H1 (cell line): ENCODE data around the gene GUCY1A2. TPM values are rescaled to one million over a fixed set of nuclear protein-coding genes. Genes with fewer than 3 reads are reported as not detected.
"Not testable (repeated sequence)": the region's sequence is repeated elsewhere in the genome, so short reads cannot be mapped to it uniquely, and the experiment has no call there.

Experiments used
- CTCF ChIA-PET: fragments of 300-600 bp; sonication (Branson Sonifier 250); formaldehyde crosslinking; loops from one replicate; lab custom pipeline; 2021; ENCODE audit not compliant: partially characterized antibody; lab: Charles Lee
- POLR2A ChIA-PET: fragments of 300-600 bp; sonication (Branson Sonifier 250); formaldehyde crosslinking; loops from one replicate; lab custom pipeline; 2021; ENCODE audit warnings: inconsistent platforms; ENCODE audit not compliant: partially characterized antibody; lab: Charles Lee
- DNase-seq, 2 experiments: peaks; one replicate each; pipeline versions ENCODE4 v3.0.0 to v3.0.0-alpha.2; 2010 to 2022; ENCODE audit warnings: low spot score in 2 of 2, low read depth in 1 of 2, mixed read lengths in 1 of 2
- FAIRE-seq: peaks from 2 replicates; lab custom pipeline; 2011; peaks lifted over from hg19 to GRCh38; lab: Jason Lieb, UNC
- H2AFZ ChIP-seq: 2 replicates; pipeline ENCODE4 v1.8.1; 2012; ENCODE audit warnings: low read length, inconsistent platforms
- H2AK5ac ChIP-seq: 2 replicates; pipeline ENCODE4 v1.6.1; 2013; ENCODE audit warnings: low read depth, low read length
- H2BK120ac ChIP-seq: replicated peaks from 2 replicates; pipeline ENCODE3; 2013; ENCODE audit warnings: low read depth, low read length, inconsistent platforms
- H2BK12ac ChIP-seq: 2 replicates; pipeline ENCODE4 v1.6.1; 2013; ENCODE audit warnings: low read depth, low read length
- H2BK15ac ChIP-seq: 2 replicates; pipeline ENCODE4 v1.6.1; 2013; ENCODE audit warnings: low read length
- H2BK20ac ChIP-seq: 2 replicates; pipeline ENCODE4 v1.6.1; 2013; ENCODE audit warnings: low read length
- H2BK5ac ChIP-seq: 2 replicates; pipeline ENCODE4 v1.6.1; 2013; ENCODE audit warnings: low read depth, low read length
- H3K14ac ChIP-seq: 2 replicates; pipeline ENCODE4 v1.6.1; 2013; ENCODE audit warnings: inconsistent platforms; ENCODE audit not compliant: insufficient read length
- H3K18ac ChIP-seq: 2 replicates; pipeline ENCODE4 v1.6.1; 2013; ENCODE audit warnings: low read length; ENCODE audit errors: extremely low read depth
- H3K23ac ChIP-seq: 2 replicates; pipeline ENCODE4 v1.6.1; 2013; ENCODE audit warnings: inconsistent platforms; ENCODE audit not compliant: insufficient read length
- H3K23me2 ChIP-seq: 2 replicates; pipeline ENCODE4 v1.6.1; 2013; ENCODE audit warnings: low read depth, low read length
- H3K27ac ChIP-seq: 2 replicates; pipeline ENCODE4 v1.6.1; 2011; ENCODE audit warnings: low read depth, low read length, inconsistent platforms
- H3K27me3 ChIP-seq, 4 experiments: replicated peaks in 1 of 4; 1 replicate in 1 of 4; 2 replicates in 3 of 4; pipeline versions ENCODE4 v1.6.1 to v1.8.1; 2011 to 2013; ENCODE audit warnings: low read length in 3 of 4, mild to moderate bottlenecking in 3 of 4, inconsistent platforms in 2 of 4, mixed read lengths in 2 of 4, moderate library complexity in 1 of 4; ENCODE audit not compliant: control insufficient read depth in 3 of 4, insufficient read depth in 3 of 4; ENCODE audit errors: extremely low read depth in 1 of 4
- H3K36me3 ChIP-seq, 4 experiments: 2 replicates each; pipeline versions ENCODE4 v1.6.1 to v1.8.1; 2011 to 2013; ENCODE audit warnings: mild to moderate bottlenecking in 4 of 4, low read length in 3 of 4, moderate library complexity in 2 of 4, control low read depth in 1 of 4, inconsistent platforms in 1 of 4; ENCODE audit not compliant: insufficient read depth in 4 of 4, control insufficient read depth in 2 of 4
- H3K4ac ChIP-seq: replicated peaks from 2 replicates; pipeline ENCODE3; 2013; ENCODE audit warnings: low read length, low read depth, mixed read lengths, inconsistent platforms; ENCODE audit not compliant: insufficient read length
- H3K4me1 ChIP-seq, 4 experiments: replicated peaks in 1 of 4; 1 replicate in 1 of 4; 2 replicates in 3 of 4; pipeline versions ENCODE4 v1.6.1 to v1.8.1; 2011 to 2013; ENCODE audit warnings: low read length in 3 of 4, inconsistent platforms in 2 of 4, mixed read lengths in 1 of 4; ENCODE audit not compliant: insufficient read depth in 4 of 4, control insufficient read depth in 3 of 4
- H3K4me2 ChIP-seq, 2 experiments: 2 replicates each; pipeline versions ENCODE4 v1.6.1 to v1.8.1; 2011 to 2013; ENCODE audit warnings: low read depth in 2 of 2, low read length in 2 of 2, control low read depth in 1 of 2, inconsistent platforms in 1 of 2, mild to moderate bottlenecking in 1 of 2; ENCODE audit not compliant: insufficient read depth in 1 of 2
- H3K4me3 ChIP-seq, 4 experiments: fragments of 200-600, 300-600 bp in 1 of 4; sonication (generic), shearing (Covaris generic), sonication (Bioruptor Twin) in 1 of 4; 2 replicates each; pipeline versions ENCODE4 v1.5.1 to v1.8.1; 2011 to 2016; ENCODE audit warnings: low read length in 4 of 4, low read depth in 3 of 4, control low read depth in 2 of 4, inconsistent platforms in 2 of 4, mild to moderate bottlenecking in 2 of 4, mixed read lengths in 1 of 4, moderate library complexity in 1 of 4; ENCODE audit not compliant: insufficient read depth in 2 of 4; ENCODE audit errors: extremely low read depth in 1 of 4
- H3K56ac ChIP-seq: replicated peaks from 2 replicates; pipeline ENCODE3; 2013; ENCODE audit warnings: low read depth, mild to moderate bottlenecking, mixed read lengths, low read length, inconsistent platforms; ENCODE audit not compliant: insufficient read length
- H3K79me1 ChIP-seq: 2 replicates; pipeline ENCODE4 v1.6.1; 2013; ENCODE audit warnings: low read depth, low read length, control low read depth
- H3K79me2 ChIP-seq, 2 experiments: 2 replicates each; pipeline versions ENCODE4 v1.6.1 to v1.8.1; 2012 to 2013; ENCODE audit warnings: low read length in 2 of 2, mild to moderate bottlenecking in 2 of 2, inconsistent platforms in 1 of 2; ENCODE audit not compliant: insufficient read depth in 2 of 2, control insufficient read depth in 1 of 2
- H3K9ac ChIP-seq, 4 experiments: replicated peaks in 1 of 4; 1 replicate in 1 of 4; 2 replicates in 3 of 4; pipeline versions ENCODE4 v1.6.1 to v1.8.1; 2011 to 2013; ENCODE audit warnings: low read depth in 3 of 4, low read length in 3 of 4, control low read depth in 2 of 4, mild to moderate bottlenecking in 2 of 4, moderate library complexity in 2 of 4, inconsistent platforms in 1 of 4; ENCODE audit errors: extremely low read depth in 1 of 4
- H3K9me3 ChIP-seq, 2 experiments: 2 replicates each; pipeline versions ENCODE4 v1.6.1 to v1.8.1; 2012 to 2013; ENCODE audit warnings: mild to moderate bottlenecking in 2 of 2, moderate library complexity in 2 of 2, control low read depth in 1 of 2, inconsistent platforms in 1 of 2, low read depth in 1 of 2, low read length in 1 of 2, mixed read lengths in 1 of 2; ENCODE audit not compliant: insufficient read depth in 2 of 2
- H4K20me1 ChIP-seq, 2 experiments: replicated peaks in 1 of 2; 2 replicates each; pipeline versions ENCODE3 to v1.8.1; 2011 to 2013; ENCODE audit warnings: inconsistent platforms in 2 of 2, low read length in 2 of 2, mild to moderate bottlenecking in 1 of 2; ENCODE audit not compliant: insufficient read depth in 2 of 2, control insufficient read depth in 1 of 2
- H4K5ac ChIP-seq: 2 replicates; pipeline ENCODE4 v1.6.1; 2013; ENCODE audit warnings: low read length, low read depth, mixed read lengths, inconsistent platforms; ENCODE audit not compliant: insufficient read length
- H4K8ac ChIP-seq: 2 replicates; pipeline ENCODE4 v1.8.0; 2013; ENCODE audit warnings: mild to moderate bottlenecking, moderate library complexity, low read length, inconsistent platforms; ENCODE audit not compliant: insufficient read depth; ENCODE audit errors: extremely low read depth
- H4K91ac ChIP-seq: replicated peaks from 2 replicates; pipeline ENCODE3; 2013; ENCODE audit warnings: low read length, mixed read lengths, inconsistent platforms; ENCODE audit not compliant: insufficient read length
- WGBS, 2 experiments: shearing (Covaris generic) in 1 of 2; methylation state at CpG; one replicate each; pipeline versions ENCODE4 v1.1.6 to v1.1.7; 2013 to 2015; ENCODE audit warnings: low lambda C conversion rate in 2 of 2, mixed read lengths in 2 of 2, inconsistent platforms in 1 of 2, low coverage in 1 of 2, missing lambda C conversion rate in 1 of 2; ENCODE audit not compliant: insufficient replicate concordance in 2 of 2, insufficient coverage in 1 of 2, insufficient read length in 1 of 2; ENCODE audit errors: extremely low coverage in 1 of 2, missing lambda C conversion rate in 1 of 2; 5-methylcytosine and 5-hydroxymethylcytosine counted together
- polyA plus RNA-seq, 7 experiments: library from polyadenylated mRNA; depleted of rRNA in 3 of 7; stranded (reverse) in 5 of 7; unstranded in 2 of 7; fragments of >200 nt in 5 of 7; fragments of 200-250 nt in 2 of 7; gene quantifications; 1 replicate in 5 of 7; 2 replicates in 1 of 7; 4 replicates in 1 of 7; pipeline versions ENCODE4 v1.2.1 to v1.2.3, GENCODE V29; 2011 to 2013; ENCODE audit warnings: missing spikeins in 2 of 7, mixed read lengths in 2 of 7
- total RNA-seq: library from RNA; stranded (reverse); fragmentation: NEBNext Ultra II Directional; extraction: Animal tissue kit (Norgen Biotek cat#: 25700); gene quantifications from 2 replicates; pipeline ENCODE4 v1.2.1, GENCODE V29; 2021

The GUCY1A2 gene
- total and polyA plus RNA-seq, 2 of the 8 experiments (the other 6 are each of a cell fraction or from before 2014, with no cell fraction given): 0.11 to 1.9 TPM

GRCh38 chr11:107051332-107051731, 33.1 kb upstream of the GUCY1A2 start:
- H4K8ac ChIP-seq, H2BK15ac ChIP-seq, H3K27me3 ChIP-seq, H3K56ac ChIP-seq, H3K4me3 ChIP-seq, H4K5ac ChIP-seq, H3K36me3 ChIP-seq, H3K27ac ChIP-seq, H4K20me1 ChIP-seq, H3K4me1 ChIP-seq, POLR2A ChIA-PET, DNase-seq, CTCF ChIA-PET, H4K91ac ChIP-seq, H3K4me2 ChIP-seq, H3K9ac ChIP-seq, H3K23ac ChIP-seq, FAIRE-seq, H3K18ac ChIP-seq, H2AFZ ChIP-seq, H3K14ac ChIP-seq, H3K79me2 ChIP-seq, H2AK5ac ChIP-seq, H2BK120ac ChIP-seq, H2BK12ac ChIP-seq, H3K4ac ChIP-seq, H3K23me2 ChIP-seq, H2BK5ac ChIP-seq, H3K79me1 ChIP-seq, H2BK20ac ChIP-seq: not testable (repeated sequence)
- peaks cover 26 to 27% of the 10 kb centered on the region in 2 experiments for H3K9me3 ChIP-seq
- WGBS, 2 experiments: 84% methylated on average over 2 of the region's 4 CpGs; no CpG with 5 or more reads in 1 of the 2 experiments

DNA sequence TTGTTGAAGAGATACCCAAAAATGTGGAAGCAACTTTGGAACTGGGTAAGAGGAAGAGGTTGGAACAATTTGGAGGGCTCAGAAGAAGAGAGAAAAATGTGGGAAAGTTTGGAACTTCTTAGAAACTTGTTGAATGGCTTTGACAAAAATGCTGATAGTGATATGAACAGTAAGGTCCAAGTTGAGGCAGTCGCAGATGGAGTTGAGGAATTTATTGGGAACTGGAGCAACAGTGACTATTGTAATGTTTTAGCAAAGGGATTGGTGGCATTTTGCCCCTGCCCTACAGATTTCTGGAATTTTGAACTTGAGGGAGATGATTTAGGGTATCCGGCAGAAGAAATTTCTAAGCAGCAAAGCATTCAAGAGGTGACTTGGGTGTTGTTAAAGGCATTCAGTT, 32.6 kb upstream of the GUCY1A2 start:
- H3K23ac ChIP-seq, H2BK15ac ChIP-seq, H3K56ac ChIP-seq, H4K8ac ChIP-seq, H4K91ac ChIP-seq, H3K27ac ChIP-seq, H2BK20ac ChIP-seq, POLR2A ChIA-PET, H3K27me3 ChIP-seq, H3K79me2 ChIP-seq, H2BK12ac ChIP-seq, H2AK5ac ChIP-seq, H2BK120ac ChIP-seq, H3K9ac ChIP-seq, H3K79me1 ChIP-seq, H4K5ac ChIP-seq, H3K4me3 ChIP-seq, H3K18ac ChIP-seq, H3K23me2 ChIP-seq, DNase-seq, H3K14ac ChIP-seq, FAIRE-seq, CTCF ChIA-PET, H3K36me3 ChIP-seq, H3K4ac ChIP-seq, H3K4me1 ChIP-seq, H4K20me1 ChIP-seq, H3K4me2 ChIP-seq, H2BK5ac ChIP-seq, H2AFZ ChIP-seq: not testable (repeated sequence)
- WGBS, 2 experiments: 94% methylated on average over 2 of the region's 2 CpGs; no CpG with 5 or more reads in 1 of the 2 experiments
- peaks cover 26 to 27% of the 10 kb centered on the region in 2 experiments for H3K9me3 ChIP-seq
